Endothelial cell of umbilical vein (primary cell): ENCODE results near the gene KCNQ2. TPM values are rescaled to one million over a fixed set of nuclear protein-coding genes. Genes with fewer than 3 reads are reported as not detected.

Source experiments
- BruUV-seq: library from RNA; stranded (reverse); fragments of 400-500 nt; replicated peaks from 2 replicates; lab custom pipeline; 2021; lab: Mats Ljungman, UMichigan
- CTCF ChIA-PET: fragments of 300-600, 350-600 bp; sonication (Branson Sonifier 250); formaldehyde crosslinking; loops from one replicate; lab custom pipeline; 2021; ENCODE audit warnings: antibody characterized with exemption, inconsistent platforms; lab: Charles Lee
- POLR2A ChIA-PET: fragments of 300-600, 350-600 bp; sonication (Branson Sonifier 250); formaldehyde crosslinking; loops from one replicate; lab custom pipeline; 2021; ENCODE audit warnings: antibody characterized with exemption, inconsistent platforms; lab: Charles Lee
- DNase-seq: peaks from one replicate; pipeline ENCODE4 v3.0.0-alpha.2; 2011; ENCODE audit warnings: low read depth, low spot score
- FAIRE-seq: peaks from 2 replicates; lab custom pipeline; 2011; peaks lifted over from hg19 to GRCh38; lab: Jason Lieb, UNC
- H2AFZ ChIP-seq: 2 replicates; pipeline ENCODE4 v1.6.0; 2012; ENCODE audit warnings: low read depth, low read length, control low read depth, inconsistent platforms
- H3K27ac ChIP-seq: 2 replicates; pipeline ENCODE4 v1.5.1; 2011; ENCODE audit warnings: low read depth, mild to moderate bottlenecking, control low read depth, low read length, moderate library complexity; ENCODE audit not compliant: insufficient read depth
- H3K27me3 ChIP-seq, 2 experiments: 2 replicates each; pipeline versions ENCODE4 v1.6.0 to v1.6.1; 2011; ENCODE audit warnings: low read length in 2 of 2, mixed read lengths in 1 of 2; ENCODE audit not compliant: control insufficient read depth in 2 of 2, insufficient read depth in 2 of 2
- H3K36me3 ChIP-seq, 2 experiments: 2 replicates in 1 of 2; 3 replicates in 1 of 2; pipeline ENCODE4 v1.5.1; 2011; ENCODE audit warnings: low read length in 2 of 2, mild to moderate bottlenecking in 1 of 2, moderate library complexity in 1 of 2; ENCODE audit not compliant: control insufficient read depth in 2 of 2, insufficient read depth in 2 of 2; ENCODE audit errors: extremely low read depth in 1 of 2
- H3K4me1 ChIP-seq: 3 replicates; pipeline ENCODE4 v1.5.1; 2011; ENCODE audit warnings: mild to moderate bottlenecking, low read length; ENCODE audit not compliant: control insufficient read depth, insufficient read depth; ENCODE audit errors: extremely low read depth
- H3K4me2 ChIP-seq: 2 replicates; pipeline ENCODE4 v1.6.1; 2011; ENCODE audit warnings: low read length, control low read depth, mixed read lengths; ENCODE audit not compliant: insufficient read depth
- H3K4me3 ChIP-seq, 3 experiments: fragments of 200-600 bp in 1 of 3; sonication (generic), shearing (Covaris generic) in 1 of 3; replicated peaks in 1 of 3; 2 replicates each; pipeline ENCODE4 v1.5.1; 2011 to 2016; ENCODE audit warnings: control low read depth in 3 of 3, low read length in 3 of 3, mild to moderate bottlenecking in 2 of 3, inconsistent platforms in 1 of 3, low read depth in 1 of 3, moderate library complexity in 1 of 3; ENCODE audit not compliant: insufficient read depth in 1 of 3
- H3K79me2 ChIP-seq: 2 replicates; pipeline ENCODE4 v1.6.0; 2012; ENCODE audit warnings: low read length, inconsistent platforms; ENCODE audit not compliant: control insufficient read depth, insufficient read depth
- H3K9ac ChIP-seq: replicated peaks from 2 replicates; pipeline ENCODE3; 2011; ENCODE audit warnings: low read length, control low read depth; ENCODE audit not compliant: insufficient read depth; ENCODE audit errors: extremely low read depth
- H3K9me1 ChIP-seq: replicated peaks from 3 replicates; pipeline ENCODE4 v1.6.0; 2011; ENCODE audit warnings: mild to moderate bottlenecking, low read length; ENCODE audit not compliant: control insufficient read depth, insufficient read depth; ENCODE audit errors: extremely low read depth
- H3K9me3 ChIP-seq: replicated peaks from 2 replicates; pipeline ENCODE4 v1.5.1; 2012; ENCODE audit warnings: low read length, inconsistent platforms; ENCODE audit not compliant: control insufficient read depth, insufficient read depth
- H4K20me1 ChIP-seq: replicated peaks from 2 replicates; pipeline ENCODE3; 2011; ENCODE audit warnings: mild to moderate bottlenecking, low read length; ENCODE audit not compliant: control insufficient read depth, insufficient read depth; ENCODE audit errors: extremely low read depth
- EZH2 ChIP-seq: IDR thresholded peaks from 2 replicates; pipeline ENCODE4 v1.6.1; 2012; ENCODE audit warnings: borderline replicate concordance, low read depth, mild to moderate bottlenecking, moderate library complexity, low read length, inconsistent platforms; ENCODE audit not compliant: severe bottlenecking
- FOS ChIP-seq: IDR thresholded peaks from 2 replicates; pipeline ENCODE4 v1.6.1; 2011; ENCODE audit warnings: mild to moderate bottlenecking, low read length, moderate library complexity, borderline replicate concordance; ENCODE audit not compliant: insufficient read depth
- GATA2 ChIP-seq: IDR thresholded peaks from 2 replicates; pipeline ENCODE4 v1.7.0; 2011; ENCODE audit warnings: low read depth, mild to moderate bottlenecking, moderate library complexity, mixed read lengths, low read length; ENCODE audit not compliant: insufficient read length, insufficient read depth
- JUN ChIP-seq: IDR thresholded peaks from 2 replicates; pipeline ENCODE4 v1.6.1; 2011; ENCODE audit warnings: borderline replicate concordance, low read depth; ENCODE audit not compliant: insufficient read length, insufficient read depth
- MAX ChIP-seq: IDR thresholded peaks from 2 replicates; pipeline ENCODE4 v1.6.1; 2011; ENCODE audit not compliant: insufficient read depth, insufficient read length
- MYC ChIP-seq: IDR thresholded peaks from one replicate; pipeline ENCODE4 v1.6.1; 2011; ENCODE audit warnings: mild to moderate bottlenecking, low read depth, low read length
- POLR2A ChIP-seq: IDR thresholded peaks from 2 replicates; pipeline ENCODE4 v1.6.1; 2012; ENCODE audit warnings: low read depth, mild to moderate bottlenecking, control low read depth, low read length
- POLR2AphosphoS5 ChIP-seq: IDR thresholded peaks from 2 replicates; pipeline ENCODE4 v1.6.1; 2012; ENCODE audit warnings: low read depth, mild to moderate bottlenecking, control low read depth, low read length, moderate library complexity; ENCODE audit not compliant: insufficient read depth
- dilution Hi-C: fragments of 300-500 bp; cut with MboI; formaldehyde crosslinking; loops from one replicate; pipeline ENCODE4 v1.15.0; 2019; ENCODE audit warnings: low sequenced_read_pairs; ENCODE audit not compliant: extremely low pct_ligation_motif_present
- intact Hi-C: fragments of 100-400 bp; cut with micrococcal nuclease; formaldehyde crosslinking; loops from one replicate; pipeline ENCODE4 v1.10.0; 2022
- polyA plus RNA-seq, 4 experiments: library from polyadenylated mRNA; depleted of rRNA in 3 of 4; stranded (reverse) in 3 of 4; unstranded in 1 of 4; fragments of >200 nt; gene quantifications; 2 replicates each; pipeline versions ENCODE4 v1.2.1 to v1.2.3, GENCODE V29; 2011 to 2012; ENCODE audit warnings: missing spikeins in 1 of 4
- total RNA-seq: library from RNA; stranded (reverse); gene quantifications from 2 replicates; pipeline ENCODE4 v1.2.3, GENCODE V29; 2021
- TF ChIP-seq, protein P1 (sequence below), 2 donors: IDR thresholded peaks; 1 replicate in 1 of 2; 2 replicates in 1 of 2; pipeline ENCODE4 v1.5.1; 2011; ENCODE audit warnings: low read length in 2 of 2, mild to moderate bottlenecking in 2 of 2, moderate library complexity in 2 of 2, control low read depth in 1 of 2, inconsistent platforms in 1 of 2, low read depth in 1 of 2; ENCODE audit not compliant: insufficient read depth in 1 of 2; ENCODE audit errors: extremely low read depth in 1 of 2

Gene KCNQ2
- total and polyA plus RNA-seq, 2 donors (not counting 3 experiments of a cell fraction or from before 2014, with no cell fraction given) = not detected

DNA sequence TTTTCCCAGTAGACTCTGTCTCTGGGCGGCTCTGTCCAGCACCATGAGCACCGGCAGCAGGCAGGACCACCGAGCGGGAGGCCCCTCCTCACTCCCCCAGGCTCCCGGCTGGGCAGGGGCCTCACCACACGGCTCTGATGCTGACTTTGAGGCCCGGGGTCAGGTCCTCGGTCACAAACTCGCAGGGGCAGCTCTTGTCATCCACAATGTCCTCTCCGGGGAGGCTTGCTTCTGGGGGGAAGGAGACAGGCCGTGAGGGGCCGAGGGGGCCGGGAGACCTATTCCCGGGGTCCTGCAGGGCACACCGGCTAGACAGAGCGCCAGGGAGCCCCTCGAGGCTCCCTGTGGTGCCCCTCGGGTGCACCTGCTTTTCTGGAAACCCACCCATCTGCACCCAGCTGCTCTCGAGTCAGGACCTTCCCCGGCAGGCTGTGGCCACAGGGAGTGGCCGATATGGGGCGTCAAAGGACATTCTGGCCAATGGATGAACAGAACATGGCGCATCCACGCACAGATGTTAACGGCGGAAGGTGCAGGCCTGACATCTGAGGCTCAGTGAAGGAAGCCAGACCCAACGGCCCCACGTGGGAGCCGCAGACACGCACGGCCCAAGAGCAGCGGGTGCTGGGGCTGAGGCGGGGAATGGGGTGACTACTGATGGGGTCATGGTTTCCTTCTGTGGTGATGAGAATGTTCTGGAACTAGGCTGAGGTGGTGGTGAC lies 58.3 kb downstream of the KCNQ2 start:
- ChIA-PET POLR2A (no interaction called here), CTCF (no interaction called here)
- no peak overlapping the region for H2AFZ ChIP-seq
- BruUV-seq = no TSS peak
- no peaks in the 10 kb centered on the region for H3K79me2 ChIP-seq
- no peak for DNase-seq
- no peak overlapping the region for H3K4me2 ChIP-seq
- intact Hi-C loops (no loop called here), dilution Hi-C loops (no loop called here)
- no peak overlapping the region for H3K9ac ChIP-seq
- no peaks in the 10 kb centered on the region for H3K4me1 ChIP-seq
- no peak overlapping the region for H3K4me3 ChIP-seq
- TF ChIP-seq EZH2 (no peak), MAX (no peak), FOS (no peak), JUN (no peak), MYC (no peak), POLR2A (no peak), POLR2AphosphoS5 (no peak), GATA2 (no peak)
- TF ChIP-seq, protein P1, sequence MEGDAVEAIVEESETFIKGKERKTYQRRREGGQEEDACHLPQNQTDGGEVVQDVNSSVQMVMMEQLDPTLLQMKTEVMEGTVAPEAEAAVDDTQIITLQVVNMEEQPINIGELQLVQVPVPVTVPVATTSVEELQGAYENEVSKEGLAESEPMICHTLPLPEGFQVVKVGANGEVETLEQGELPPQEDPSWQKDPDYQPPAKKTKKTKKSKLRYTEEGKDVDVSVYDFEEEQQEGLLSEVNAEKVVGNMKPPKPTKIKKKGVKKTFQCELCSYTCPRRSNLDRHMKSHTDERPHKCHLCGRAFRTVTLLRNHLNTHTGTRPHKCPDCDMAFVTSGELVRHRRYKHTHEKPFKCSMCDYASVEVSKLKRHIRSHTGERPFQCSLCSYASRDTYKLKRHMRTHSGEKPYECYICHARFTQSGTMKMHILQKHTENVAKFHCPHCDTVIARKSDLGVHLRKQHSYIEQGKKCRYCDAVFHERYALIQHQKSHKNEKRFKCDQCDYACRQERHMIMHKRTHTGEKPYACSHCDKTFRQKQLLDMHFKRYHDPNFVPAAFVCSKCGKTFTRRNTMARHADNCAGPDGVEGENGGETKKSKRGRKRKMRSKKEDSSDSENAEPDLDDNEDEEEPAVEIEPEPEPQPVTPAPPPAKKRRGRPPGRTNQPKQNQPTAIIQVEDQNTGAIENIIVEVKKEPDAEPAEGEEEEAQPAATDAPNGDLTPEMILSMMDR (IDR thresholded peaks at IDR 0.05; ENCODE audit: extremely low read depth in 1 of 2, insufficient read depth in 1 of 2, low read depth in 1 of 2, low read length in 2 of 2) = no peak
- no peaks in the 10 kb centered on the region for H3K9me3 ChIP-seq
- FAIRE-seq = no peak
- no peaks in the 10 kb centered on the region for H3K9me1 ChIP-seq
- H3K27ac ChIP-seq = no peak overlapping the region
- no peaks in the 10 kb centered on the region for H4K20me1 ChIP-seq
- H3K27me3 ChIP-seq = no peaks in the 10 kb centered on the region
- no peaks in the 10 kb centered on the region for H3K36me3 ChIP-seq
